NCI-H526 (cell line): ENCODE results near the gene E2F4.

Experiments
- DNase-seq, 2 experiments: peaks; one replicate each; lab custom pipeline; 2025; lab: John Stamatoyannopoulos, UW

The E2F4 gene

GRCh38 chr16:67157892-67158635 is 33.9 kb upstream of the E2F4 start:
- DNase-seq = no peak

GRCh38 chr16:67158637-67159600 is 33.0 kb upstream of the E2F4 start:
- DNase-seq = peak in 1 of 2 experiments; percentile 34

GRCh38 chr16:67161595-67162058 is 30.3 kb upstream of the E2F4 start:
- no peak for DNase-seq

GRCh38 chr16:67162506-67163163 is 29.3 kb upstream of the E2F4 start:
- DNase-seq = peak in 1 of 2 experiments; percentile 7

GRCh38 chr16:67163164-67163998 is 28.6 kb upstream of the E2F4 start:
- peak; percentile 65 to 90 for DNase-seq

- peak; percentile 26 to 73 for DNase-seq
Measured at GRCh38 chr16:67163999-67164558, 27.9 kb upstream of the E2F4 start.

- DNase-seq = peak in 1 of 2 experiments; percentile 59
Measured at GRCh38 chr16:67164599-67165061, 27.3 kb upstream of the E2F4 start, which contains the start of gene HSF4. HSF4 (plus strand) TSS chr16:67164745; CDS start chr16:67164812, 67 bp downstream.

- no peak for DNase-seq
Measured at GRCh38 chr16:67165121-67166078, 26.6 kb upstream of the E2F4 start.

- DNase-seq = no peak
Measured at GRCh38 chr16:67166110-67166547, 25.8 kb upstream of the E2F4 start.

- DNase-seq = no peak
Measured at GRCh38 chr16:67166598-67167168, 25.3 kb upstream of the E2F4 start.

GRCh38 chr16:67167588-67167987 is 24.4 kb upstream of the E2F4 start:
- no peak for DNase-seq

GRCh38 chr16:67169011-67169451 is 22.9 kb upstream of the E2F4 start:
- no peak for DNase-seq

GRCh38 chr16:67169642-67170167 is 22.2 kb upstream of the E2F4 start:
- peak; percentile 8 to 50 for DNase-seq

- DNase-seq = peak; percentile 17 to 77
Measured at GRCh38 chr16:67170168-67170948, 21.6 kb upstream of the E2F4 start, which contains the start of gene NOL3. NOL3 (plus strand) TSS chr16:67170538.

GRCh38 chr16:67170949-67171649 is 20.9 kb upstream of the E2F4 start:
- no peak for DNase-seq

GRCh38 chr16:67173323-67173722 is 18.6 kb upstream of the E2F4 start:
- no peak for DNase-seq
